NOMO-1 treated with dmso at 0.1 percent for 144 hours (cell line): ENCODE results near the gene COMMD9.

Source experiments
- DNase-seq: peaks from one replicate; lab custom pipeline; 2025; ENCODE audit not compliant: unreplicated experiment; lab: John Stamatoyannopoulos, UW

COMMD9 gene

GRCh38 chr11:36258730-36259360 lies 30.4 kb downstream of the COMMD9 start:
- peak; percentile 49 for DNase-seq

- DNase-seq = no peak
Measured at GRCh38 chr11:36257351-36257750, 31.9 kb downstream of the COMMD9 start.

- no peak for DNase-seq
Measured at GRCh38 chr11:36254713-36255112, 34.5 kb downstream of the COMMD9 start.

GRCh38 chr11:36253238-36253637 lies 36.0 kb downstream of the COMMD9 start:
- no peak for DNase-seq

- DNase-seq = no peak
Measured at GRCh38 chr11:36251823-36252222, 37.4 kb downstream of the COMMD9 start.

- peak; percentile 24 for DNase-seq
Measured at GRCh38 chr11:36249246-36249645, 40.0 kb downstream of the COMMD9 start.

GRCh38 chr11:36248436-36248835 lies 40.8 kb downstream of the COMMD9 start:
- no peak for DNase-seq

GRCh38 chr11:36247493-36247892 lies 41.7 kb downstream of the COMMD9 start:
- DNase-seq = no peak

GRCh38 chr11:36243641-36244040 lies 45.6 kb downstream of the COMMD9 start:
- DNase-seq = no peak

- DNase-seq = no peak
Measured at GRCh38 chr11:36241497-36241896, 47.7 kb downstream of the COMMD9 start.

GRCh38 chr11:36240801-36241200 lies 48.4 kb downstream of the COMMD9 start:
- DNase-seq = no peak

- DNase-seq = no peak
Measured at GRCh38 chr11:36240173-36240572, 49.1 kb downstream of the COMMD9 start.

GRCh38 chr11:36239636-36240035 lies 49.6 kb downstream of the COMMD9 start:
- no peak for DNase-seq

GRCh38 chr11:36238881-36239280 lies 50.3 kb downstream of the COMMD9 start:
- DNase-seq = no peak

- DNase-seq = no peak
Measured at GRCh38 chr11:36238036-36238631, 51.1 kb downstream of the COMMD9 start.

GRCh38 chr11:36237391-36237790 lies 51.8 kb downstream of the COMMD9 start:
- no peak for DNase-seq

- no peak for DNase-seq
Measured at GRCh38 chr11:36235750-36236149, 53.5 kb downstream of the COMMD9 start.

GRCh38 chr11:36234825-36235224 lies 54.4 kb downstream of the COMMD9 start:
- DNase-seq = no peak

GRCh38 chr11:36233204-36233603 lies 56.0 kb downstream of the COMMD9 start:
- no peak for DNase-seq

- DNase-seq = no peak
Measured at GRCh38 chr11:36230779-36231699, 58.2 kb downstream of the COMMD9 start.

GRCh38 chr11:36229091-36229705 lies 60.0 kb downstream of the COMMD9 start:
- DNase-seq = no peak

- no peak for DNase-seq
Measured at GRCh38 chr11:36228689-36229088, 60.5 kb downstream of the COMMD9 start.
